Inflammatory macrophage (primary cell): ENCODE measurements around the gene TDRD1.

Experiments used
- DNase-seq, 2 donors: peaks; one replicate each; pipeline ENCODE4 v3.0.0-alpha.2; 2020 to 2022

TDRD1 gene

DNA sequence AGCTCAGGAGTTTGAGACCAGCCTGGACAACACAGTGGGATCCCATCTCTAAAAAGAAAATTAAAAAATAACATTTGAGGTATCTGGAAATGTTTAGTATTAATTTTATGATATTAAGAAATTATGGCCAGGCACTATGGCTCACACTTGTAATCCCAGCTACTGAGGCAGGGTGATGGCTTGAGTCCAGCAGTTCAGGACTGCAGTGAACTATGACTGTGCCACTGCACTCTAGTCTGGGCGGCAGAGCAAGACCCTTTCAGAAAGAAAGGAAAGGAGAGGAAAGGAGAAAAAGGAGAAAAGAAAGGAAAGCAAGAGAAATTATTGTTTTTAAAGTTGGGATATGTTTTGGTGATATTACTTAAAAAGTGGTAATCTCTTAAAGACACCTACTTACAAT is 2.6 kb upstream of the TDRD1 start:
- DNase-seq, result no peak

DNA sequence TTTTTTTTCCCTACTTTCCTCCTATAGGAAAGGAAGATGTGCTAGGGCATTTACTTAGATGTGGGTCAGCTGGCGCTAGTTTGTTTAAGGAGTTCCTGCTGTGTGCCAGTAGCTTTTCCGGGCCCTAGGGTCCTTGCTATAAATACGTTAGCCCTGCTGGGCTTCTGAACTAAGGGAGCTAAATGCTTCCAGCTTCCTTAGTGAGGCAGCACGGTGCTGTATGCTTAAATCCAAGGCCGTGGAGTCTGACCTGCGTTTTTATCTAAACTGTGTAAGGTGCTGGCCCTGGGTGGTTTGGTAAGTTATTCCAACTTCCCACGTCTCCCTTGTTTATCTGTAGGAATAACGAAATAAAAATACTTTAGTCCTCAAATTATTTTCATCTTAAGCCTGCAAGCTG is 594 bp downstream of the TDRD1 start:
- no peak for DNase-seq

DNA sequence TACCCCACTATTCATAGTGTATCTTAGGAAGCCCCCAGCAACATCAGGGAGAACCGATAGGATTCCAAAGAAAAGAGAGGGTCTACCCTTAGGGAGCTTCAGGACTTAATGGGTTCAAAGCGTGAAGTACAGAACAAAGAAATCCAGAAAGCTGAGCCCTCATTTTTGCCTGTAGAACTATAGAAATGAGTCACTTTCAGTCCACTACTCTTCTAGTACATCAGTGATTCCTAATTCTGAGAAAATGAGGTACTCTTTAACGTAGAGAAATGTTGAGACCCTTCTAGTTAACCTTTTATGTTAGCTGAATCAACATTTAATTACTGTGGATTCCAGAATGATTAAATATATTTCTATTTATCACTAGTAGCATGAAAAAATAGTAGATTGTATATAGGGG is 1.8 kb downstream of the TDRD1 start:
- no peak for DNase-seq

DNA sequence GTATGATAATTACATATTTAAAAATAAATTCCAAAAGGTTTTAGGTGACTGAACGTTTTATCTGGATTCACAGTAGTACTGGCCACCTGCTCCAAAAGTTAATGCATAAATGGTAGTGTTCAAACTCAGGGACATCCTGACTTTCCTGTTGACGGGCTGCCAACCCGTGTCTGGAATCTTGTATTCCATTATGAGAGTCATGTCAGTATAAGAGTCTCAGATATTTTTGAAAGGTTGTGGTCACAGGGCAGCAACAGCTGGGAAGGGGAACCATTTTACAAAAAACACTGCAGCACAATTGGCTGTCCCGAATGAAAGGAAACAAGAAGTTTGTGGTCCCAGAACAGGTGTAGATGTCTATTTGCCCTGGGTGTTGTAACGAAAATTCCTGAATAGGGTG is 2.8 kb downstream of the TDRD1 start:
- DNase-seq, result no peak

DNA sequence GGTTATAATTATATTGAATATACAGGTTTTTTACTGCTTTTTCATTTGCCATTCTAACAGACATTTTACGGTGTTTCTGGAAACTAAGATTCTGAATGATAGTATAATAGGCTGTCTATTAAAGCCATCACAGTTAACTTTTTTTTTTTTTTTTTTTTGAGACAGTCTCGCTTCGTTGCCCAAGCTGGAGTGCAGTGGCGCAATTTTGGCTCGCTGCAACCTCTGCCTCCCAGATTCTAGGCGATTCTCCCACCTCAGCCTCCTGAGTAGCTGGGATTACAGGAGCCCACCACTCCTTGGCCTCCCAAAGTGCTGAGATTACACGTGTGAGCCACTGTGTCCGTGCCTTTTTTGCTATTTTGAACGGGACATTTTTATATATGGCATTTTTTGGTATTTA is 4.4 kb downstream of the TDRD1 start:
- no peak for DNase-seq

DNA sequence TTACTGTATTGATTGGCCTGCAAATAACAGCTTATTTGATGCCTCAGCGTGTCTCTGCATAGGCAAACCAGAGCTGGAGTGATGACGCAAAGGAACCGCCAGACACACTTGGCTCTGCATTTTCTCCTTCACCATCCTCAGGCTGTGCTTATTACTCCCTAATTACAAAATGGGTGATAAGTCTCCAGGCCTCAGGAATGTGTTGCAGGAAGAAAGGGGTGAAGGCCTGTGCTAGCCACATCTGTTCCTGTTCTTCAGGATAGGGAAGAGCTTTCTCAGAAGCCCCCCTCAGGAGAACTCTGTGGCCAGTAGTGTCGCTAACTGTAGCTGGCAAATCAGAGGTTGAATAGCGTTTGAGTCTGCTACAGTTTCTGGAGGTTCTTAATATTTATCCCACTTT is 5.1 kb downstream of the TDRD1 start:
- no peak for DNase-seq

DNA sequence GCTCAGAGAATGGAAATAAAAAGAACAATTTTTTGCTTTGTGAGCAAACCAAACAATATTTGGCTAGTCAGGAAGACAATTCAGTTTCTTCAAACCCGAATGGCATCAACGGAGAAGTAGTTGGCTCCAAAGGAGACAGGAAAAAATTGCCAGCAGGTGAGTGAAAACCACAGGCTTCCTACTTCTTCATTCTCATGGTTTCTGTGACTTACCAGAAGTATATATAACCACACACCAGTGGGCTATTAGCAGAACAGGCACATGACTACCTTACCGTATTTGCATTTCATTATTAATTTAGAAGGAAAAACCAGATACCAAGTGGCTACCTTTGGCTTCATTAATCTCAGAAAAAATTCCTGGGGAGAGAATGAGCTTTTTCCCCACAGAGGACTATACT is 8.8 kb downstream of the TDRD1 start:
- no peak for DNase-seq

DNA sequence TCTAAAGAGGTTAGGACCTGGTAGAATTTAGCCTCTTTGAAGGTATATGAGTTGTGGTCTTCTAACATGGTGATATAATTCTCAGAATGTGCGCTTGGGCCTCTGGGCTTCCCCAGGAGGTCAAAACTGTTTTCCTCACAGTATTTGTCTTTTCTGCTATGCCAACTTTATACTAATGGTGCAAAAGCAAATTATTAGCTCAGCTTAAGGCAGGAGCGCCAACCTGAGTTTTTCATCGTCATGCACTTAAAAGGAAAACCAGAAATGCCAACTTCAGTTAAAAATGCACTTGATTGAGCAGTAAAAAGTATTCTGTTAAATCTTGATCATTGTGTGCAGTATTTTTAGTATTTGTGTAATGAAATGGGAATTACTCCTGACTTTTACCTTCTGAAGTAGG is 9.7 kb downstream of the TDRD1 start:
- DNase-seq, result no peak

DNA sequence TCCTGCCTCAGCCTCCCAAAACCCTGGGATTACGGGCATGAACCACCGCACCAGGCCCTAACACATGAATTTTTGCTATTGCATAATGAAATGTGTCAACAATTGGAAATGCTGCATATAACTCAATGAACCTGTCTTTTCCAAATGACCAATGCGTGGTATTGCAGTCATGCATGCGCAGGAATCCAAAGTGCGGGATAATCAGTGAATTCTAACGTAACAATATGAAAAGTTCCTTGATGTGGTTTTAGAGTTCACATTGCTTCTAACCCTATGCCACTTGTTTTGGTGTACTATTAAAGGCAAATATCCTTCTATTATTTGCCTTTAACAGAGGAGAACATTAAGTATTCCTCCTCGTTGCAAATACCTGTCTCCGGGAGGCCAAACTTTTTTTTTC is 10.5 kb downstream of the TDRD1 start:
- DNase-seq, result no peak

DNA sequence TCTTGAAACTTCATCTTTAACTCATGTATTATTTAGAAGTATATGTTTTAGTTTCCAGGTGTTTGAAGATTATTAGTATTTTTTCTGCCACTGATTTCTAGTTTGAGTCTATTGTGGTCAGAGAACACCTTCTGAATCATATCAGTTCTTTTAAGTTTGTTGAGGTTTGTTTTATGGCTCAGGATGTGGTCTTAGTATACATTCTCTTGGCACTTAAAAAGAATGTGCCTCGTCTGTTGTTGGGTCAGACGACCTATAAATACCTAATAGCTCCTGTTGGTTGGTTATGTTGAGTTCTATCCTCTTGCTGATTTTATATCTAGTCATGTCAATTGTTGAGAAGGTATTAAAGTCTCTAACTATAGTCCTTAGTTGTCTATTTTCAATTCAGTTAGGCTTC is 15.9 kb downstream of the TDRD1 start:
- DNase-seq, result no peak

DNA sequence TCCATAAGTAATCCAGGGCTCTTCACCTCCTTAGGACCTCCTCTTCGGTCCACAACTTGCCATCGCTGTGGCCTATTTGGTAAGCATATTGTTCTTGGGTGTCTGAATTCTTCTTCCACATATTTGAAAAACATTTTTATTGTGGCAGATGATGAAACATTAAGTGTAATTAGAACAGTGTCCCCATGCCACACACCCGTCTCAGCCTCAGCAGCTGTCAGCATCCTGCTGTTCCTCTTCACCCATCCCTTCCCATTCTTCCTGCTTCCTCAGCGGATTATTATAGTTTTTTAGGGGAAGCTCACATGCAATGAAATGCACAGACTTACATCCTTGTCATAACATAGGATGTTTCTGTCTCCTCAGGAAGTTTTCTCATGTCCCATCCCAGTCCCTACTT is 20.1 kb downstream of the TDRD1 start:
- no peak for DNase-seq

DNA sequence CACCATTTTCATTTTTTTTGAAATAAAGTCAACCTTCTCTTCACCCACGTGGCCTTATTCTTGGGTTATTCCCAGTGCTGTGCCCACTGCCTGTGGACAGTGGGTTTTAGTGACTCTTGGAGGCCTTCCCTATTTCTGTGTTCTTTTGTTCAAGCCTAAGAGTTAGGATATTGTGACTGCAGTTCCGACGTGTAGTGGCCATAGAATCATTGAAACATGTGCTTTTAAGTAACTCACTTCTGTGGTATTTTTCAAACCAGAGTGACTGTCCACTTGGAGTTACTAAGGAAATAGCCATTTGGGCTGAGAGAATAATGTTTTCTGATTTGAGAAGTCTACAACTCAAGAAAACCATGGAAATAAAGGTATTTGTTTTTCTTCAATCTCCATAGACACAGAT is 23.7 kb downstream of the TDRD1 start:
- DNase-seq, result no peak

DNA sequence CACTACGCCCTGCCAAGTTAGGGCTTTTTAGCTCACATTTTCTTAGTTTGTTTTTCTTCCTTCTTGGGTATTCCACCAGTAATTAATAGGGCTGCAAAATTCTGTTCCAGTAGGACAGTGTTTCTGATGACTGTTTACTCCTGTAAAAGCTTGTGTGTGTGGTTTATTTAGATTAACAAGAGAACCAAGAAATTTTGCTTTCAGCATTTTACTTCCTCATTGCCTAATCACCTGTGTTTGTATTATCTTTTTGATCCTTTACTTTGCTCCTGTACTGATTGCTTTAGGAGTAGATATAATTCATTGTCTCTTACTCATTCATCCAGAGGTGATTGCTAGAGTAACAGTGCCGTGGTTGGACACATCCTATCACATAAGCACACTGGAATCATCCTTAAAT is 27.7 kb downstream of the TDRD1 start:
- DNase-seq, result no peak

DNA sequence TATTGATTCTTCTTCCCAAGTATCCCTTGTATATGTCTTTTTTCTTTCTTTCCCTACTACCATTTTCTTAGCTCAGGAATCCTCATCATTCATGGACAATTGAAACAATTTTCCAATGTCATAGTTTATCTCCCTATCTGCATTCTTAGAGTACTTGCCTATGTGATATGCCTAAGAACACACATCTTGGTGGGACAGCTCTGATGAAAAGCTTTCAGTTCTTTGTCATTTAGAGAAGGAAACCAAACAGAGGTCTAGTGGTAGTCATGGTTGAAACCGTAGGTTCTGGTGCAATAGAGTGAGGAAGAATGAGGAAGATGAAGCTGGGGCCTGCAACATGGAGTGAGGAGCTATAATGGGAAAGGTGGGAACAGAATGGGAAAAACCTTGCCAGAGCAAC is 28.2 kb downstream of the TDRD1 start:
- DNase-seq, result no peak

DNA sequence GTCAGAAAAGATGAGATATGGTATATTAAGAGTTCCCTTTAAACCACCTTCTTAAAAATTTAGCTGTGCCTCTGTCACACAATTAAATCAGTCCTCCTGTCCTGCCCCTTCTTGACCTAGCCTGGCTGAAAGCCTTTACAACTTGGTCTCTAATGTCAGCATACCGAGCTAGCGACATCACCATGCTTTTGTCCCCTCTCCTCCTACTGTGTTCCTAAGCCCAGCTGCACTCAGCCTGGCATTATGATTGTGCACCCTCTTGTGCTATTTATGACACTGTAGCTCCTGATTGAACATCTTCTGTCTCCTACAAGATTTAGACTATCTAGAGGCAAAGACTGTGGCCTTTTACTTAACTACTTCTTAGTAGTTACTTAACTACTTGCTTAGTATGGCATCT is 29.2 kb downstream of the TDRD1 start:
- DNase-seq, result no peak

DNA sequence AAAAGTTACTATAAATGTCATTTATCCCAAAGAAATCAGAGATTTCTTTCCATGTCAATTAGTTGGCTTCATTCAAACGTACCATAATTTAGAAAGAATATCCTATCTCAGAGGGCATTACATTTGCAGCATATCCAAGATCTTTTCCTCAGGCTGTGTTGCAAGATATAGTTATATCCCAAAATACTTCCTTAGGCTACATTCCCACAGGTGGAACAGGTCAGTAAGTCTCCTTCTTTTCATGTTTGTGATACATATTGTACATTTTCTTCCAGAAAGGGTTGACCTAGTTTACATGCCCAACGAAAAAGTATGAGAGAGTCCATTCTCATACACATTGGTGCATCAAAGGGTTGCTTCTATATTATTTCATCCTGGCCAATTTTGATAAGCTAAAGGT is 33.0 kb downstream of the TDRD1 start:
- DNase-seq, result no peak

DNA sequence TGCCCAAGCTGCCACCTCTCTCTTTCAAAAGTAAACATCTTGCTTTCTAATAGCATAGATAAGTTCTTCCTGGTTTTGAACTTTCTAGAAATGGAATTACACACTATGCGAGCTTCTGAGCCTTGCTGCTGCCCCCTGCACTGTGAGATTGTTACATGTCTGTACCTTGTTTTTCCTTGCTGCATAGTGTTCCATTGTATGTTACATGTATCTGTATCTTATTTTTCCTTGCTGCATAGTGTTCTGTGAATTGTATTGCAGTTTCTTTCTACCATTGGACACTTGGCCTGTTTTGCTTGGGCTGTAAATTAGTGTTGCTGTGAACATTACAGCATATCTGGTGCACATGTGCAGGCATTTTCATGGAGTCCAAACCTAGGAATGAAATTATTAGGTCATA is 35.9 kb downstream of the TDRD1 start:
- DNase-seq, result no peak

DNA sequence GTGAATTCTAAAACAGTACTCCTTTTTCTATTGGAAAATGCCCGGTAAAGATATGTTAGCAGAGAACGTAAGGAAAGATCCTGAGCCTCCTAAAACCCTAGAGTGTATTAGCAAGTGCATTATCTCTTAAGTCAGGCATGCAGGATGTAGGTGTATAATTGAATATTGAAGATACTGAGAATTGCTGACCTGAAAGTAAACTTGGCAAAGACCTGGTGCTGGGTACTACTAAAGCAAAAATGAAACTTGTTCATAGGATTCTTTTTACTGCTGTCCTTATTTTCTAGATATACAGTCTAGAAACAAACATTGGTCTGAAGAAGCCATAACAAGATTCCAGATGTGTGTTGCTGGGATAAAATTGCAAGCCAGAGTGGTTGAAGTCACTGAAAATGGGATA is 41.1 kb downstream of the TDRD1 start:
- no peak for DNase-seq

DNA sequence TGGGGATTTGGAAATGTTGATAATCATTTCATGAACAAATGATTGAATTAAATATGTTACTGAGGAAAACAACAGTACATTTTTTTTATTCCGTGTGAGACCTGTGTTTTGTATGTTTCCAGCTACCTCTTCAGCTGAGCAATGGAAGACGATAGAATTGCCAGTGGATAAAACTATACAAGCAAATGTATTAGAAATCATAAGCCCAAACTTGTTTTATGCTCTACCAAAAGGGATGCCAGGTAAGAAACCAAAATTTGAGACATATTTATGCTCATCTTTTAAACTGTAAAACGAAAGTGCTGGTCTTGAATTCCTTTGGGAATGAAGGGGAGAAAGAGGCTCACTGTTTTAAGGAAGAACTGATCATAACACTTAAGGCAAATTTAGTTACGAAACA is 42.1 kb downstream of the TDRD1 start:
- no peak for DNase-seq

DNA sequence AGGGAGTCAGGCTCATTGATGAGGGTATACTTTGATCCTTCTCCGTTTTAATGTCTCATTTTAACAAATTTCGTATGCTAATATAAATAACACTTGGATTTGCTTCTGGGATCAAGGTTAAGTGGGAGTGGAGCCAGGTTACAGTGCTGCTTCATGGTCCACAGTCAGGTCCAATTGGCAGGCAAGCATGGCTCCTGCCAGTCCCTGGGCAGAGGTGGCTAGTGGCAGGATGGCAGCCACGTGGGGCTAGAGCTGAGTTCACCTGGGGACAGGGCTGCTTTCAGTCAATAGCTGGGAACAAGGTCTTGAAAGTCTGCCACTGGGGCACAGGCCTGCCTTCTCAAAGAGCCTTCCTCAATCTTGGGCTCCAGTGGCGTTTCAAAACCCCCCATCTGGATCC is 43.9 kb downstream of the TDRD1 start:
- no peak for DNase-seq

DNA sequence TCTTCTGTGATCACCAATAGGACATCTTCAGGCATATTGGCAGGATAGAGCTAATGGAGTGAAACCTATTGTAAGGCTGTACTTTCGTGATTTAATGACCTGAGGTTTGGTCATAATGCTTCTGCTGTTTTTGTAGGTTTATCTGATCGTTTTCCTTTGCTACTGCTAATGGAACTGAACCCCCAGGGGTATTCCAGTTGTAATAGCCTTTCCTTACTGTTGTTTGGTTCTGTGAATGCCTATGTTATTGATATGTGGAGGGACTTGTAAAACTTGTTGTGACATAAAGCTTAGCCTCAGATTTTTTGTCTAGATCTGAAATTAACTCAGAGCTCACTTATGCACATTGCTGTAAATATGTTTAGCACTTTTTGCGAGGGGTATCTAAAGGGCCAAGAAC is 49.0 kb downstream of the TDRD1 start:
- no peak for DNase-seq

DNA sequence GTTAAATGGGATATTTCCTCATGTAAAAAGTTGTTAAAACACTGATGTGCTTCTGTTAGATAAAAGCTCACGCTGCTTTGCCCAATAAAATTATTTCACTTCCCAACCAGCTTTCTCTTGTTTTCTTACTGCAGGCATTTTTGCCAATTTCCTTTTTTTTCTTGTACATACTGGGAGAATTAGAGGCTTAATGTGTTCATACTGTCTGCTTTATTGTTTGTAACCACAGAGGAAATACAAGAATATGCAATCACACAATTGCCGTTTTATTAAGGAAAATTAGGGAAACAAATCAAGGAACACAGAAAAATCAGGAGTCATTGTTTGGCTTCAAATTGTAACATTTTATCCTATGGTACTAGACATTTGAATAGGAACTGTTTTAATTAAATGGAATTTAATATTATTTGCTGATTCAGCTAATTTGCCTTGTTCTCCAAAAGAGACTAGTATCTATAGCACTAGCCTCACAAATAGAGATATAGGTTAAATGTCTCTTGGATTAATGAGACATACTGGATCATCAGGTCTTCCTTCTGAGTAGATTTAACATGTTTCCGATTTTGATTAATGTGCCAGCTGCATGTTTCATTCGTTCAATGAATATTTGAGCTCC is 53.5 kb downstream of the TDRD1 start:
- DNase-seq, result no peak

DNA sequence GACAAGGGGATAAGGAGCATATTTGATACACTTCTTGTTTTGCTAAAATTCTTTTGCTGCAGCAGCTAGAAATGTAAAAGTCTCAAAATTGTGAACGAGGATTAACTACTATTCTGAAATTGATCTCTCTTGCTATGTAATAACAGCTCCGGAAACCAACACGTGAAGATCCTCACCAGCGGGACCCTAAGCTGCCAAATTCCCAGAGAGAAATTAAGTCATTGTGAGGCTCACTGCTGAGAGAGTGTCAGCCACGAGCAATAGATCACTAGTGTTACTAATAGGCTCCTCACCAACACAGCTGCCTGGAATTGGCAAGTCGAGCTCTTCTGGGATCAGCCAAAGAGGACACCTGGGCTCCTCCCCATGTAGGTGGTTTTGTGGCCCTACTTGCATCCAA is 54.3 kb downstream of the TDRD1 start:
- no peak for DNase-seq

DNA sequence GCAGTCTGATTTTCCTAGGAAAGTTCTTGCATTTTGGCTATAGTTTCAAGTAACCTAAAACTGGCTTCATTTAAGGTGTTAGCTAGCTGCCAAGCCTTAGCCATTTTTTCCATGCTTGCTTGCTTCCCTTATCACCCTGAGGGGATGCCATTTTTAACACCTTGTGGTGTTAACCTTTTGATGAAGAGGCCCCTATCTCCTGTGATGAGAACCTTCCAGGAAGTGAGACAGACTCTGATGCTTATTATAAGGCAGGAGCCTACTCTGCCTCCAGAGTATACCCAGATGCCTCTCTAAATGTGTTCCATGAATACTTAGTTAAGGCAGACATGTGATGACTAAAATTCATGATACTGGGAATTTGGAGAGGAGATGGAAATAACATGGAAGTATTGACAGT is 55.0 kb downstream of the TDRD1 start:
- DNase-seq, result no peak

DNA sequence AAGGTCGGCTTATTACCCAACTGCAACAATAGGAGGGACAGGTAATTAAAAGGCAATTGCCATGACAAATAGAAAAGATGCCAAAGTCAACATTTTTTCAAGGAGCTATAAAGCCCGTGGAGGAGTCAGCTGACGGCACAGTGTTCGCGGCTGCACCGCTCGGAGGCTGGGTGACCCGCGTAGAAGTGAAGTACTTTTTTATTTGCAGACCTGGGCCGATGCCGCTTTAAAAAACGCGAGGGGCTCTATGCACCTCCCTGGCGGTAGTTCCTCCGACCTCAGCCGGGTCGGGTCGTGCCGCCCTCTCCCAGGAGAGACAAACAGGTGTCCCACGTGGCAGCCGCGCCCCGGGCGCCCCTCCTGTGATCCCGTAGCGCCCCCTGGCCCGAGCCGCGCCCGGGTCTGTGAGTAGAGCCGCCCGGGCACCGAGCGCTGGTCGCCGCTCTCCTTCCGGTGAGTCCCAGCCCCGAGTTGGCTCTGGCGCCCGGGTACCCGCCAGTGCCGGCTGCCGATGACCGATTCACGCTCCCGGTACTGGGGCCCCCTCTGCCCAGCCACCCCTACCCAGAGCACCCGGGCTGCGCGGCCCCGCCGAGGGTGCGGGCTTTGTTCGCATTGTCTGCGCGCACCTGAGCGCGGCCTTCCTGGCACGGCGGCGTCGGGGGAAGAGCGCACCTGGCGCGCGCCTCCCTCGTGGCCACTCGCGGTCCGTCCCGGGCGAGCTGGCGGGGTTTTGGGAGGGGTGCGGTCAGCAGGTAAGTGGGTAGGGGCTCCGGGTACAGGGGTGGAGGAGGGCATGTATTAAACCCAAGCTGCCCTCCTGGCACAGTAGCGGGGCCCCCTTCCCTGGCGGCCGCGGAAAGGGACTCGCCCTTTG is 60.2 kb downstream of the TDRD1 start, which contains the start of gene VWA2:
VWA2 (plus strand) TSS at position 138 of the 877 bp plus-strand sequence. CDS start 9,460 bp downstream, outside the sequence.
- no peak for DNase-seq
